ENCODE results near the gene CEP104.

DNA sequence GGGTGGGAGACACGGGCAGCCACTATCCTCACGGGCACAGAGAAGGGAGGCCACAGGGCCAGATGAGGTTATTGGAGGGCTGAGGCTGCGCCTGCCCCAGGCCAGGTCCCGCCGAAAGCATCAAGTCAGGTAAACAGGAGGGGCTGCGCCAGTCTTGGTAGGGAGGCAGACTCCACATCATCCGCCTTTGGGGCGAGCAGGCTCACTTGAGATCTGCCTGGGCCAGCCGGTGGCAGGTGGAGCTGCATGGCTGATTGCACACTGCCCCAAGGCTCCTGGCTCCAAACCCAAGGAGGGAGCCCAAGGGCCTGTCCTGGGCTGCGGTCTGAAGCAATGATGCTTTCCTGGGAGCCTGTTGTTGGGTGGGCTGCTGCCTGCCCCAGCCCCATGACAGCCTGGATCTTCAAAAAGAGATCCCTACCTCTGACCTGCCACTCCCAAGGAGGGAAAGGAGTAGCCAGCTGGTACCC is 79.9 kb downstream of the CEP104 start:
- no peak for TF ChIP-seq SIN3A (IDR thresholded peaks at IDR 0.05; ENCODE audit: low read depth, low read length)
- TF ChIP-seq POLR2A (IDR thresholded peaks at IDR 0.05; ENCODE audit: low read depth, low read length): no peak
- TF ChIP-seq FOXK2 (IDR thresholded peaks at IDR 0.05): no peak
- no peak for TF ChIP-seq SMAD1 (IDR thresholded peaks at IDR 0.05; ENCODE audit: low read depth, partially characterized antibody)
- TF ChIP-seq, protein P1, sequence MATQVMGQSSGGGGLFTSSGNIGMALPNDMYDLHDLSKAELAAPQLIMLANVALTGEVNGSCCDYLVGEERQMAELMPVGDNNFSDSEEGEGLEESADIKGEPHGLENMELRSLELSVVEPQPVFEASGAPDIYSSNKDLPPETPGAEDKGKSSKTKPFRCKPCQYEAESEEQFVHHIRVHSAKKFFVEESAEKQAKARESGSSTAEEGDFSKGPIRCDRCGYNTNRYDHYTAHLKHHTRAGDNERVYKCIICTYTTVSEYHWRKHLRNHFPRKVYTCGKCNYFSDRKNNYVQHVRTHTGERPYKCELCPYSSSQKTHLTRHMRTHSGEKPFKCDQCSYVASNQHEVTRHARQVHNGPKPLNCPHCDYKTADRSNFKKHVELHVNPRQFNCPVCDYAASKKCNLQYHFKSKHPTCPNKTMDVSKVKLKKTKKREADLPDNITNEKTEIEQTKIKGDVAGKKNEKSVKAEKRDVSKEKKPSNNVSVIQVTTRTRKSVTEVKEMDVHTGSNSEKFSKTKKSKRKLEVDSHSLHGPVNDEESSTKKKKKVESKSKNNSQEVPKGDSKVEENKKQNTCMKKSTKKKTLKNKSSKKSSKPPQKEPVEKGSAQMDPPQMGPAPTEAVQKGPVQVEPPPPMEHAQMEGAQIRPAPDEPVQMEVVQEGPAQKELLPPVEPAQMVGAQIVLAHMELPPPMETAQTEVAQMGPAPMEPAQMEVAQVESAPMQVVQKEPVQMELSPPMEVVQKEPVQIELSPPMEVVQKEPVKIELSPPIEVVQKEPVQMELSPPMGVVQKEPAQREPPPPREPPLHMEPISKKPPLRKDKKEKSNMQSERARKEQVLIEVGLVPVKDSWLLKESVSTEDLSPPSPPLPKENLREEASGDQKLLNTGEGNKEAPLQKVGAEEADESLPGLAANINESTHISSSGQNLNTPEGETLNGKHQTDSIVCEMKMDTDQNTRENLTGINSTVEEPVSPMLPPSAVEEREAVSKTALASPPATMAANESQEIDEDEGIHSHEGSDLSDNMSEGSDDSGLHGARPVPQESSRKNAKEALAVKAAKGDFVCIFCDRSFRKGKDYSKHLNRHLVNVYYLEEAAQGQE (IDR thresholded peaks at IDR 0.05; ENCODE audit: low read depth, low read length): no peak
- no peak for TF ChIP-seq YY1 (IDR thresholded peaks at IDR 0.05; ENCODE audit: low read depth, low read length)
- no peak for TF ChIP-seq ZZZ3 (IDR thresholded peaks at IDR 0.05; ENCODE audit: control insufficient read depth, insufficient read length, low read depth)
- TF ChIP-seq, protein P2, sequence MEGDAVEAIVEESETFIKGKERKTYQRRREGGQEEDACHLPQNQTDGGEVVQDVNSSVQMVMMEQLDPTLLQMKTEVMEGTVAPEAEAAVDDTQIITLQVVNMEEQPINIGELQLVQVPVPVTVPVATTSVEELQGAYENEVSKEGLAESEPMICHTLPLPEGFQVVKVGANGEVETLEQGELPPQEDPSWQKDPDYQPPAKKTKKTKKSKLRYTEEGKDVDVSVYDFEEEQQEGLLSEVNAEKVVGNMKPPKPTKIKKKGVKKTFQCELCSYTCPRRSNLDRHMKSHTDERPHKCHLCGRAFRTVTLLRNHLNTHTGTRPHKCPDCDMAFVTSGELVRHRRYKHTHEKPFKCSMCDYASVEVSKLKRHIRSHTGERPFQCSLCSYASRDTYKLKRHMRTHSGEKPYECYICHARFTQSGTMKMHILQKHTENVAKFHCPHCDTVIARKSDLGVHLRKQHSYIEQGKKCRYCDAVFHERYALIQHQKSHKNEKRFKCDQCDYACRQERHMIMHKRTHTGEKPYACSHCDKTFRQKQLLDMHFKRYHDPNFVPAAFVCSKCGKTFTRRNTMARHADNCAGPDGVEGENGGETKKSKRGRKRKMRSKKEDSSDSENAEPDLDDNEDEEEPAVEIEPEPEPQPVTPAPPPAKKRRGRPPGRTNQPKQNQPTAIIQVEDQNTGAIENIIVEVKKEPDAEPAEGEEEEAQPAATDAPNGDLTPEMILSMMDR (IDR thresholded peaks at IDR 0.05 in 2 of 3, conservative IDR thresholded peaks at IDR 0.05 in 1 of 3; ENCODE audit: control insufficient read depth in 2 of 3, extremely low read depth in 1 of 3, insufficient read depth in 1 of 3, low read depth in 3 of 3, low read length in 3 of 3): no peak
